Measurements from ENCODE around the gene MPHOSPH9. TPM values are rescaled to one million over a fixed set of nuclear protein-coding genes. Genes with fewer than 3 reads are reported as not detected.
"Not testable (repeated sequence)": the region's sequence is repeated elsewhere in the genome, so short reads cannot be mapped to it uniquely, and the experiment has no call there.

The MPHOSPH9 gene
- total and polyA plus RNA-seq, 7 donors: 4.2 to 47.6 (median 17.4) TPM

DNA sequence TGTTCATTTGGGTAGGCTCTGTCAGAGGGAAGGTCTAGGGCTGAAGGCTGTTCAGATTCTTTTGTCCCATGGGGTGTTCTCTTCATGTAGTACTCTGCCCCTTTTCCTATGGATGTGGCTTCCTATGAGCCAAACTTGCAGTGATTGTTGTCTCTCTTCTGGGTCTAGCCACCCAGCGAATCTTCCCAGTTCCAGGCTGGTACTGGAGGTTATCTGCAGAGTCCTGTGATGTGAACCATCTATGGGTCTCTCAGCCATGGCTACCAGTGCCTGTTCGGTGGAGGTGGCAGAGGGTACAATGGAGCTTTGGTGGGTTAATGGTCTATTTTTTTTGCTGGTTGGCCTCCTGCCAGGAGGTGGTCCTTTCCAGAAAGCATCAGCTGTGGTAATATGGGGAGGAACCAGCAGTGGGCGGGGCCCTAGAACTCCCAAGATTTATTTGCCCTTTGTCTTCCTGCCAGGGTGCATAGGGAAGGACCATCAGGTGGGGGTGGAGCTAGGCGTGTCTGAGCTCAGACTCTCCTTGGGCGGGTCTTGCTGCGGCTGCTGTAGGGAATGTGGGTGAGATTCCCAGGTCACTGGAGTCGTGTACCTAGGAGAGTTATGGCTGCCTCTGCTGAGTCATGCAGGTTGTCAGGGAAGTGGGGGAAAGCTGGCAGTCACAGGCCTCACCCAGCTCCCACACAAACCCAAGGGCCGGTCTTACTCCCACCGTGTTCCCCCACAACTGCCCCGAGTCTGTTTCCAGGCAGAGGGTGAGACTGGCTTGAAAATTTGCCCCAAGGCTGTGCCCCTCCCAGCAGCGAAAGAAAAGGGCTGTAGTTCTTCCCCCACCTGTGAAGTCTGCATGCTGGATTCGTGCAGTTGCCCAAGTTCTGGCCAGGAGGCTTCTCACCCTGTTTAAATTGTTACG lies 17.8 kb upstream of the MPHOSPH9 start:
- intact Hi-C loops (cut with DNase I): no loop called here
- Histone ChIP-seq H3K27me3 (no peaks in the 10 kb centered on the region), H3K9me3 (no peaks in the 10 kb centered on the region), H3K4me1 (peaks cover 0 to 48% (median 25%) of the 10 kb centered on the region in 4 donors), H3K36me3 (peaks cover 3 to 22% (median 13%) of the 10 kb centered on the region in 4 donors), H3K4me3 (no peak overlapping the region), H3K27ac (no peak overlapping the region)
- no peak for TF ChIP-seq POLR2AphosphoS5 (IDR thresholded peaks at IDR 0.05)
- TF ChIP-seq, protein P1, sequence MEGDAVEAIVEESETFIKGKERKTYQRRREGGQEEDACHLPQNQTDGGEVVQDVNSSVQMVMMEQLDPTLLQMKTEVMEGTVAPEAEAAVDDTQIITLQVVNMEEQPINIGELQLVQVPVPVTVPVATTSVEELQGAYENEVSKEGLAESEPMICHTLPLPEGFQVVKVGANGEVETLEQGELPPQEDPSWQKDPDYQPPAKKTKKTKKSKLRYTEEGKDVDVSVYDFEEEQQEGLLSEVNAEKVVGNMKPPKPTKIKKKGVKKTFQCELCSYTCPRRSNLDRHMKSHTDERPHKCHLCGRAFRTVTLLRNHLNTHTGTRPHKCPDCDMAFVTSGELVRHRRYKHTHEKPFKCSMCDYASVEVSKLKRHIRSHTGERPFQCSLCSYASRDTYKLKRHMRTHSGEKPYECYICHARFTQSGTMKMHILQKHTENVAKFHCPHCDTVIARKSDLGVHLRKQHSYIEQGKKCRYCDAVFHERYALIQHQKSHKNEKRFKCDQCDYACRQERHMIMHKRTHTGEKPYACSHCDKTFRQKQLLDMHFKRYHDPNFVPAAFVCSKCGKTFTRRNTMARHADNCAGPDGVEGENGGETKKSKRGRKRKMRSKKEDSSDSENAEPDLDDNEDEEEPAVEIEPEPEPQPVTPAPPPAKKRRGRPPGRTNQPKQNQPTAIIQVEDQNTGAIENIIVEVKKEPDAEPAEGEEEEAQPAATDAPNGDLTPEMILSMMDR (IDR thresholded peaks at IDR 0.05): no peak
- no peak for TF ChIP-seq EP300 (IDR thresholded peaks at IDR 0.05)
- no peak for TF ChIP-seq POLR2A (IDR thresholded peaks at IDR 0.05)
- DNase-seq: no peak
- 22 to 68% methylated on average over 13 of the region's 13 CpGs for WGBS, 2 donors

DNA sequence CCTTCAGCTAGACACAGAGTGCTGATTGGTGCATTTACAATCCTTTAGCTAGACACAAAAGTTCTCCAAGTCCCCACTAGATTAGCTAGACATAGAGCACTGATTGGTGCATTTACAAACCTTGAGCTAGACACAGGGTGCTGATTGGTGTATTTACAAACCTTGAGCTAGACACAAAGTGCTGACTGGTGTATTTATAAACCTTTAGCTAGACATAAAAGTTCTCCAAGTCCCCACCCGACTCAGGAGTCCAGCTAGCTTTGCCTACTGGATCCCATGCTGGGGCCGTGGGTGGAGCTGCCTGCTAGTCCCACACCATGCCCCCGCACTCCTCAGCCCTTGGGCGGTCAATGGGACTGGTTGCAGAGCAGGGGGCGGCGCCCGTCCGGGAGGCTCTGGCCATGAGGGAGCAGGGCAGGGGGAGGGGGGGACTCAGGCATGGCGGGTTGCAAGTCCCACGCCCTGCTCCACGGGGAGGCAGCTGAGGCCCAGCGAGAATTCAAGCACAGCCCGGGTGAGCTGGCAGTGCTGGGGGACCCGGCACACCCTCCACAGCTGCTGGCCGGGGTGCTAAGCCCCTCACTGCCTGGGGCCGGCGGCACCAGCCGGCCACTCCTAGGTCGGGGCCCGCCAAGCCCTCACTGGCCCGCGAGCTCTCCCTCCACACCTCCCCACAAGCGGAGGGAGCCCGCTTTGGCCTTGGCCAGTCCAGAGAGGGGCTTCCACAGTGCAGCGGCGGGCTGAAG lies 16.2 kb upstream of the MPHOSPH9 start:
- intact Hi-C loops (cut with DNase I); H3K9me3 ChIP-seq: not testable (repeated sequence)

DNA sequence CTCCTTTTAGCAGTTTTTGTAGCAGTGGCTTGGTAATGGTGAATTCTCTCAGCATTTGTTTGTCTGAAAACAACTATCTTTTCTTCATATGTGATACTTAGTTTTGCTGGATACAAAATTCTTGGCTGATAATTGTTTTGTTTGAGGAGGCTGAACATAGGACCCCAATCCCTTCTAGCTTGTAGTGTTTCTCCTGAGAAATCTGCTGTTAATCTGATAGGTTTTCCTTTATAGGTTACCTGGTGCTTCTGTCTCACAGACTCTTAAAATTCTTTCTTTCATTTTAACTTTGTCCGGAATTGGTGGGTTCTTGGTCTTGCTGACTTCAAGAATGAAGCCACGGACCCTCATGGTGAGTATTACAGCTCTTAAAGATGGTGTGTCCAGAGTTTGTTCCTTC lies 15.2 kb upstream of the MPHOSPH9 start:
- 96 to 97% methylated on average over 2 of the region's 2 CpGs for WGBS, 2 donors
- H3K27ac ChIP-seq; H3K4me3 ChIP-seq; intact Hi-C loops (cut with DNase I); DNase-seq; H3K27me3 ChIP-seq; H3K9me3 ChIP-seq; H3K36me3 ChIP-seq: not testable (repeated sequence)
- H3K4me1 ChIP-seq: peaks cover 0 to 29% (median 16%) of the 10 kb centered on the region in 4 donors

More for the DNA sequence above, 16.2 kb upstream of the MPHOSPH9 start:
- peaks cover 0 to 38% (median 21%) of the 10 kb centered on the region in 4 donors for H3K4me1 ChIP-seq
- not testable (repeated sequence) for H3K36me3 ChIP-seq, DNase-seq, H3K4me3 ChIP-seq, H3K27me3 ChIP-seq, H3K27ac ChIP-seq
- WGBS, 2 donors: 97 to 98% methylated on average over 26 of the region's 26 CpGs

DNA sequence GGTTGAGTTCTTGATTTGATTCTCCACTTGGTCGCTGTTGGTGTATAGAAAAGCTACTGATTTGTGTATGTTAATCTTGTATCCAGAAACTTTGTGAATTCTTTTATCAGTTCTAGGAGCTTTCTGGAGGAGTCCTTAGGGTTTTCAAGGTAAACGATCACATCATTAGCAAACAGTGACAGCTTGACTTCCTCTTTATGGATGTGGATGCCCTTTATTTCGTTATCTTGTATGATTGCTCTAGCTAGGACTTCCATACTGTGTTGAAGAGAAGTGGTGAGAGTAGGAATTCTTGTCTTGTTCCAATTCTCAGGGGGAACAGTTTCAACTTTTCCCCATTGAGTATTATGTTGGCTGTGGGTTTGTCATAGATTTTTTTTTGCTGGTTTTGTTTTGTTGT lies 12.7 kb upstream of the MPHOSPH9 start:
- no peaks in the 10 kb centered on the region for H3K9me3 ChIP-seq
- no peaks in the 10 kb centered on the region for H3K36me3 ChIP-seq
- H3K4me1 ChIP-seq: peaks cover 0 to 29% (median 17%) of the 10 kb centered on the region in 4 donors
- 79 to 88% methylated on average over 3 of the region's 3 CpGs for WGBS, 2 donors
- H3K27me3 ChIP-seq: no peaks in the 10 kb centered on the region
- H3K27ac ChIP-seq: no peak overlapping the region
- DNase-seq: no peak
- TF ChIP-seq POLR2AphosphoS5 (IDR thresholded peaks at IDR 0.05): no peak
- TF ChIP-seq EP300 (IDR thresholded peaks at IDR 0.05): no peak
- TF ChIP-seq, protein P1 (IDR thresholded peaks at IDR 0.05): no peak
- TF ChIP-seq POLR2A (IDR thresholded peaks at IDR 0.05): no peak
- intact Hi-C loops (cut with DNase I): no loop called here
- H3K4me3 ChIP-seq: no peak overlapping the region

DNA sequence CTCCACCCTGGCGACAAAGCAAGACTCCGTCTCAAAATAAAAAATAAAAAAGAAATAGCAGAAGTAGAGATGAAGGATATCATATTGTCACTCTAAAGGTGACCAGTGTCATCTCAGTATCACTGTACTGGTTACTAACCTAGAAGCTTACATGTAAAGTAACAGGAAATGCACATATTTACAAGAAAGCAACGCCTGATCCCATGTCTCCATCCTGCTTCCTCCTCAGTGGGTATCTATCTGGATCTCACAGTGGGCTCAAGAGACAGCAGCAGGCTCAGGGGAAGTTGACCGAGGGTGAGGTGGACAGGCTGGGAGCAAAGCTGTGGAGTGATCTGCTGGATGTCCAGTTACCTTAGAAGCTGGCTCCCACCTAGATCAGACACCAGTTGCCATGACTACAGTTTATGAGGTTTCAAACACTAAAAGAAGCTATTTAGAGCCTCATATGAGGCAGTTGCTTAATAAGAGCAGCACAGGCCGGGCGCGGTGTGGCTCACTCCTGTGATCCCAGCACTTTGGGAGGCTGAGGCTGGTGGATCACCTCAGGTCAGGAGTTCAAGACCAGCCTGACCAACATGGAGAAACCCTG lies 10.8 kb upstream of the MPHOSPH9 start:
- Histone ChIP-seq H3K4me1 (peaks cover 0 to 25% (median 14%) of the 10 kb centered on the region in 4 donors), H3K36me3 (peaks cover 0 to 7% (median 0%) of the 10 kb centered on the region in 4 donors), H3K9me3 (no peaks in the 10 kb centered on the region), H3K27me3 (no peaks in the 10 kb centered on the region), H3K4me3 (no peak overlapping the region), H3K27ac (no peak overlapping the region)
- TF ChIP-seq, protein P1 (IDR thresholded peaks at IDR 0.05): no peak
- TF ChIP-seq POLR2A (IDR thresholded peaks at IDR 0.05) (no peak), EP300 (IDR thresholded peaks at IDR 0.05) (no peak), POLR2AphosphoS5 (IDR thresholded peaks at IDR 0.05) (no peak)
- intact Hi-C loops (cut with DNase I): no loop called here
- no peak for DNase-seq
- 72 to 89% methylated on average over 7 of the region's 7 CpGs for WGBS, 2 donors

Data from sigmoid colon (tissue), 7 donors.